Measurements from ENCODE around the gene PPEF1. TPM values are rescaled to one million over a fixed set of nuclear protein-coding genes. Genes with fewer than 3 reads are reported as not detected.

Gene PPEF1
- total and polyA plus RNA-seq, 2 of the 8 experiments (the other 6 are each of a cell fraction or from before 2014, with no cell fraction given), result 0.08 to 0.30 TPM

- Histone ChIP-seq H3K79me1 (ENCODE audit: low read depth, low read length) (no peaks in the 10 kb centered on the region), H3K36me3 (ENCODE audit: control insufficient read depth in 2 of 4, insufficient read depth in 4 of 4, low read length in 3 of 4) (no peaks in the 10 kb centered on the region), H2BK12ac (ENCODE audit: low read depth, low read length) (no peak overlapping the region), H3K14ac (ENCODE audit: insufficient read length) (no peak overlapping the region), H4K5ac (ENCODE audit: insufficient read length, low read depth, low read length) (no peak overlapping the region), H2AFZ (ENCODE audit: low read length) (no peak overlapping the region), H3K23ac (ENCODE audit: insufficient read length) (no peak overlapping the region), H2BK5ac (ENCODE audit: low read depth, low read length) (no peak overlapping the region), H3K18ac (ENCODE audit: extremely low read depth, low read length) (no peak overlapping the region), H3K4me3 (ENCODE audit: extremely low read depth in 1 of 4, insufficient read depth in 2 of 4, low read depth in 3 of 4, low read length in 4 of 4) (no peak overlapping the region), H3K23me2 (ENCODE audit: low read depth, low read length) (no peaks in the 10 kb centered on the region), H2BK20ac (ENCODE audit: low read length) (no peak overlapping the region), H2BK120ac (replicated peaks; ENCODE audit: low read depth, low read length) (no peak overlapping the region), H2AK5ac (ENCODE audit: low read depth, low read length) (no peak overlapping the region), H3K27me3 (replicated peaks in 1 of 4; ENCODE audit: control insufficient read depth in 3 of 4, extremely low read depth in 1 of 4, insufficient read depth in 3 of 4, low read length in 3 of 4) (no peaks in the 10 kb centered on the region), H3K79me2 (ENCODE audit: control insufficient read depth in 1 of 2, insufficient read depth in 2 of 2, low read length in 2 of 2) (no peaks in the 10 kb centered on the region), H3K9me3 (ENCODE audit: insufficient read depth in 2 of 2, low read depth in 1 of 2, low read length in 1 of 2) (no peaks in the 10 kb centered on the region), H3K4ac (replicated peaks; ENCODE audit: insufficient read length, low read depth, low read length) (no peak overlapping the region), H4K20me1 (replicated peaks in 1 of 2; ENCODE audit: control insufficient read depth in 1 of 2, insufficient read depth in 2 of 2, low read length in 2 of 2) (no peaks in the 10 kb centered on the region), H3K4me2 (ENCODE audit: insufficient read depth in 1 of 2, low read depth in 2 of 2, low read length in 2 of 2) (no peak overlapping the region), H3K9ac (replicated peaks in 1 of 4; ENCODE audit: extremely low read depth in 1 of 4, low read depth in 3 of 4, low read length in 3 of 4) (no peak overlapping the region), H3K56ac (replicated peaks; ENCODE audit: insufficient read length, low read depth, low read length) (no peak overlapping the region), H3K27ac (ENCODE audit: low read depth, low read length) (no peak overlapping the region), H4K8ac (ENCODE audit: extremely low read depth, insufficient read depth, low read length) (no peak overlapping the region), H2BK15ac (ENCODE audit: low read length) (no peak overlapping the region), H3K4me1 (replicated peaks in 1 of 4; ENCODE audit: control insufficient read depth in 3 of 4, insufficient read depth in 4 of 4, low read length in 3 of 4) (0 out of 7 replicates have a peak, but pooled peaks cover 0 to 2% (median 0%) of the 10 kb centered on the region in 4 experiments), H4K91ac (replicated peaks; ENCODE audit: insufficient read length, low read length) (no peak overlapping the region)
- no peak for FAIRE-seq
- no peak for DNase-seq (ENCODE audit: low read depth in 1 of 2, low spot score in 2 of 2)
- WGBS, 2 experiments (ENCODE audit: extremely low coverage in 1 of 2, insufficient coverage in 1 of 2, insufficient read length in 1 of 2, insufficient replicate concordance in 2 of 2, low coverage in 1 of 2, low lambda C conversion rate in 2 of 2, missing lambda C conversion rate in 1 of 2), result 98% methylated on average over 7 of the region's 9 CpGs; no CpG with 5 or more reads in 1 of the 2 experiments
- POLR2A ChIA-PET (ENCODE audit: partially characterized antibody), result no interaction called here
- CTCF ChIA-PET (ENCODE audit: partially characterized antibody), result interaction anchor here (0.6 to 1.9 kb wide), 2 partner anchors 11 to 55 kb away, joined by 3 to 6 read pairs; no protein-coding TSS in a partner anchor
- TF ChIP-seq SIN3A (conservative IDR thresholded peaks at IDR 0.05 in 1 of 2, IDR thresholded peaks at IDR 0.05 in 1 of 2; ENCODE audit: low read depth in 1 of 2, low read length in 2 of 2) (no peak), HDAC2 (IDR thresholded peaks at IDR 0.05; ENCODE audit: borderline replicate concordance in 1 of 2, low read depth in 2 of 2, low read length in 2 of 2) (no peak)
These were observed 24.5 kb upstream of the PPEF1 start for GRCh38 chrX:18682979-18683387.

All from H1 (cell line).